Measurements from ENCODE around the gene FZR1. TPM values are rescaled to one million over a fixed set of nuclear protein-coding genes. Genes with fewer than 3 reads are reported as not detected.

The FZR1 gene
- total and polyA plus RNA-seq, 2 experiments from 2014 or later = 16.1 to 39.2 TPM

- H3K9me3 Mint-ChIP-seq = no peaks in the 10 kb centered on the region
- no peaks in the 10 kb centered on the region for H3K4me1 Mint-ChIP-seq
- Histone ChIP-seq H3K9me2 (ENCODE audit: insufficient read depth) (no peaks in the 10 kb centered on the region), H3F3A (replicated peaks; ENCODE audit: low read depth) (no peaks in the 10 kb centered on the region), H3K36me3 (ENCODE audit: insufficient read depth) (no peaks in the 10 kb centered on the region), H3K27me3 (ENCODE audit: insufficient read depth) (no peaks in the 10 kb centered on the region), H3K4me2 (no peak overlapping the region), H2AFZ (no peak overlapping the region), H4K20me1 (replicated peaks; ENCODE audit: insufficient read depth) (no peaks in the 10 kb centered on the region), H3K27ac (ENCODE audit: low read depth) (no peak overlapping the region), H3K4me1 (ENCODE audit: insufficient read depth) (no peaks in the 10 kb centered on the region), H3K4me3 (no peak overlapping the region), H3K79me2 (replicated peaks; ENCODE audit: insufficient read depth) (no peaks in the 10 kb centered on the region)
- DNase-seq (ENCODE audit: low spot score) = no peak
- ATAC-seq = no peak
- peaks cover 9% of the 10 kb centered on the region for H3K27me3 Mint-ChIP-seq (ENCODE audit: insufficient read depth, low read depth, poor library complexity)
- H3K4me3 Mint-ChIP-seq = no peak overlapping the region
- TF ChIP-seq ETS1 (IDR thresholded peaks at IDR 0.05) = no peak
- no peak for TF ChIP-seq EZH2 (IDR thresholded peaks at IDR 0.05; ENCODE audit: low read depth, unreplicated experiment)
- TF ChIP-seq STAT1 (IDR thresholded peaks at IDR 0.05; ENCODE audit: unreplicated experiment) = no peak
- no peak for TF ChIP-seq ZNF331 (CRISPR knock-in tag; IDR thresholded peaks at IDR 0.05; ENCODE audit: low read depth)
- TF ChIP-seq, protein P1, sequence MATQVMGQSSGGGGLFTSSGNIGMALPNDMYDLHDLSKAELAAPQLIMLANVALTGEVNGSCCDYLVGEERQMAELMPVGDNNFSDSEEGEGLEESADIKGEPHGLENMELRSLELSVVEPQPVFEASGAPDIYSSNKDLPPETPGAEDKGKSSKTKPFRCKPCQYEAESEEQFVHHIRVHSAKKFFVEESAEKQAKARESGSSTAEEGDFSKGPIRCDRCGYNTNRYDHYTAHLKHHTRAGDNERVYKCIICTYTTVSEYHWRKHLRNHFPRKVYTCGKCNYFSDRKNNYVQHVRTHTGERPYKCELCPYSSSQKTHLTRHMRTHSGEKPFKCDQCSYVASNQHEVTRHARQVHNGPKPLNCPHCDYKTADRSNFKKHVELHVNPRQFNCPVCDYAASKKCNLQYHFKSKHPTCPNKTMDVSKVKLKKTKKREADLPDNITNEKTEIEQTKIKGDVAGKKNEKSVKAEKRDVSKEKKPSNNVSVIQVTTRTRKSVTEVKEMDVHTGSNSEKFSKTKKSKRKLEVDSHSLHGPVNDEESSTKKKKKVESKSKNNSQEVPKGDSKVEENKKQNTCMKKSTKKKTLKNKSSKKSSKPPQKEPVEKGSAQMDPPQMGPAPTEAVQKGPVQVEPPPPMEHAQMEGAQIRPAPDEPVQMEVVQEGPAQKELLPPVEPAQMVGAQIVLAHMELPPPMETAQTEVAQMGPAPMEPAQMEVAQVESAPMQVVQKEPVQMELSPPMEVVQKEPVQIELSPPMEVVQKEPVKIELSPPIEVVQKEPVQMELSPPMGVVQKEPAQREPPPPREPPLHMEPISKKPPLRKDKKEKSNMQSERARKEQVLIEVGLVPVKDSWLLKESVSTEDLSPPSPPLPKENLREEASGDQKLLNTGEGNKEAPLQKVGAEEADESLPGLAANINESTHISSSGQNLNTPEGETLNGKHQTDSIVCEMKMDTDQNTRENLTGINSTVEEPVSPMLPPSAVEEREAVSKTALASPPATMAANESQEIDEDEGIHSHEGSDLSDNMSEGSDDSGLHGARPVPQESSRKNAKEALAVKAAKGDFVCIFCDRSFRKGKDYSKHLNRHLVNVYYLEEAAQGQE (IDR thresholded peaks at IDR 0.05; ENCODE audit: unreplicated experiment) = no peak
- TF ChIP-seq ZNF462 (CRISPR knock-in tag; IDR thresholded peaks at IDR 0.05) = no peak
- no peak for TF ChIP-seq JUNB (IDR thresholded peaks at IDR 0.05; ENCODE audit: unreplicated experiment)
- TF ChIP-seq EZH2phosphoT487 (IDR thresholded peaks at IDR 0.05; ENCODE audit: unreplicated experiment) = no peak
- TF ChIP-seq, protein P2, sequence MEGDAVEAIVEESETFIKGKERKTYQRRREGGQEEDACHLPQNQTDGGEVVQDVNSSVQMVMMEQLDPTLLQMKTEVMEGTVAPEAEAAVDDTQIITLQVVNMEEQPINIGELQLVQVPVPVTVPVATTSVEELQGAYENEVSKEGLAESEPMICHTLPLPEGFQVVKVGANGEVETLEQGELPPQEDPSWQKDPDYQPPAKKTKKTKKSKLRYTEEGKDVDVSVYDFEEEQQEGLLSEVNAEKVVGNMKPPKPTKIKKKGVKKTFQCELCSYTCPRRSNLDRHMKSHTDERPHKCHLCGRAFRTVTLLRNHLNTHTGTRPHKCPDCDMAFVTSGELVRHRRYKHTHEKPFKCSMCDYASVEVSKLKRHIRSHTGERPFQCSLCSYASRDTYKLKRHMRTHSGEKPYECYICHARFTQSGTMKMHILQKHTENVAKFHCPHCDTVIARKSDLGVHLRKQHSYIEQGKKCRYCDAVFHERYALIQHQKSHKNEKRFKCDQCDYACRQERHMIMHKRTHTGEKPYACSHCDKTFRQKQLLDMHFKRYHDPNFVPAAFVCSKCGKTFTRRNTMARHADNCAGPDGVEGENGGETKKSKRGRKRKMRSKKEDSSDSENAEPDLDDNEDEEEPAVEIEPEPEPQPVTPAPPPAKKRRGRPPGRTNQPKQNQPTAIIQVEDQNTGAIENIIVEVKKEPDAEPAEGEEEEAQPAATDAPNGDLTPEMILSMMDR (conservative IDR thresholded peaks at IDR 0.05; ENCODE audit: low read depth in 2 of 2) = no peak
- TF ChIP-seq CREB1 (CRISPR knock-in tag; IDR thresholded peaks at IDR 0.05; ENCODE audit: low read depth) = no peak
- no peak for TF ChIP-seq POLR2AphosphoS5 (IDR thresholded peaks at IDR 0.05; ENCODE audit: low read depth)
- TF ChIP-seq NANOG (IDR thresholded peaks at IDR 0.05; ENCODE audit: borderline replicate concordance) = no peak
- no peak for TF ChIP-seq ZNF114 (CRISPR knock-in tag; IDR thresholded peaks at IDR 0.05)
- H3K27ac Mint-ChIP-seq = no peak overlapping the region
- H3K36me3 Mint-ChIP-seq (ENCODE audit: low read depth) = peaks cover 26% of the 10 kb centered on the region
Measured at GRCh38 chr19:3532154-3532786, 26.2 kb downstream of the FZR1 start.
